ENCODE measurements around the gene KIF11. TPM values are rescaled to one million over a fixed set of nuclear protein-coding genes. Genes with fewer than 3 reads are reported as not detected.

Gene KIF11
- total and polyA plus RNA-seq, 9 of the 15 experiments (the other 6 are each of a cell fraction or from before 2014, with no cell fraction given): 11.3 to 54.4 (median 29.2) TPM

DNA sequence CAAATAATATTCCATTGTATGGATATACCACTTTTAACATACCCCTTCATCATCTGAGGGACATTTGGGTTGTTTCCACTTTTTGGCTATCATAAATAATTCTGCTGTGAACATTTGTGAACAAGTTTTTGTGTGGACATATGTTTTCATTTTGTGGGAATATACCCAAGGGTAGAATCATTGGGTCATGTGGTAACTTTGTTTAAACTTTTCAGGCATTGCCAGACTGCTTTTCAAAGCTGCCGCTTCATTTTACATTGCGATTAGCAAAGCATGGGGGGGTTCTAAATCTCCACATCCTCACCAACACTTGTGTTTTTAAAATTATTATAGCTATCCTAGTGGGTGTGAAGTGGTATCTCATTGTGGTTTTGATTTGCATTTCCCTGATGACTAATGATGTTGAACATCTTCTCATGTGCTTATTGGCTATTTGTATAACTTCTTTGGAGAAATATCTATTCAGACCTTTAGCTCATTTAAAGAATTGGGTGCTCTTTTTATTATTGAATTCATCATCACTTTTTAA is 88.4 kb downstream of the KIF11 start (continued):
- no peak for TF ChIP-seq NFYB (IDR thresholded peaks at IDR 0.05; ENCODE audit: extremely low read depth, insufficient read length)
- TF ChIP-seq, protein P1, sequence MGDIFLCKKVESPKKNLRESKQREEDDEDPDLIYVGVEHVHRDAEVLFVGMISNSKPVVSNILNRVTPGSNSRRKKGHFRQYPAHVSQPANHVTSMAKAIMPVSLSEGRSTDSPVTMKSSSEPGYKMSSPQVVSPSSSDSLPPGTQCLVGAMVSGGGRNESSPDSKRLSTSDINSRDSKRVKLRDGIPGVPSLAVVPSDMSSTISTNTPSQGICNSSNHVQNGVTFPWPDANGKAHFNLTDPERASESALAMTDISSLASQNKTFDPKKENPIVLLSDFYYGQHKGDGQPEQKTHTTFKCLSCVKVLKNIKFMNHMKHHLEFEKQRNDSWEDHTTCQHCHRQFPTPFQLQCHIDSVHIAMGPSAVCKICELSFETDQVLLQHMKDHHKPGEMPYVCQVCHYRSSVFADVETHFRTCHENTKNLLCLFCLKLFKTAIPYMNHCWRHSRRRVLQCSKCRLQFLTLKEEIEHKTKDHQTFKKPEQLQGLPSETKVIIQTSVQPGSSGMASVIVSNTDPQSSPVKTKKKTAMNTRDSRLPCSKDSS (IDR thresholded peaks at IDR 0.05; ENCODE audit: low read depth, partially characterized antibody): no peak
- TF ChIP-seq, protein P2, sequence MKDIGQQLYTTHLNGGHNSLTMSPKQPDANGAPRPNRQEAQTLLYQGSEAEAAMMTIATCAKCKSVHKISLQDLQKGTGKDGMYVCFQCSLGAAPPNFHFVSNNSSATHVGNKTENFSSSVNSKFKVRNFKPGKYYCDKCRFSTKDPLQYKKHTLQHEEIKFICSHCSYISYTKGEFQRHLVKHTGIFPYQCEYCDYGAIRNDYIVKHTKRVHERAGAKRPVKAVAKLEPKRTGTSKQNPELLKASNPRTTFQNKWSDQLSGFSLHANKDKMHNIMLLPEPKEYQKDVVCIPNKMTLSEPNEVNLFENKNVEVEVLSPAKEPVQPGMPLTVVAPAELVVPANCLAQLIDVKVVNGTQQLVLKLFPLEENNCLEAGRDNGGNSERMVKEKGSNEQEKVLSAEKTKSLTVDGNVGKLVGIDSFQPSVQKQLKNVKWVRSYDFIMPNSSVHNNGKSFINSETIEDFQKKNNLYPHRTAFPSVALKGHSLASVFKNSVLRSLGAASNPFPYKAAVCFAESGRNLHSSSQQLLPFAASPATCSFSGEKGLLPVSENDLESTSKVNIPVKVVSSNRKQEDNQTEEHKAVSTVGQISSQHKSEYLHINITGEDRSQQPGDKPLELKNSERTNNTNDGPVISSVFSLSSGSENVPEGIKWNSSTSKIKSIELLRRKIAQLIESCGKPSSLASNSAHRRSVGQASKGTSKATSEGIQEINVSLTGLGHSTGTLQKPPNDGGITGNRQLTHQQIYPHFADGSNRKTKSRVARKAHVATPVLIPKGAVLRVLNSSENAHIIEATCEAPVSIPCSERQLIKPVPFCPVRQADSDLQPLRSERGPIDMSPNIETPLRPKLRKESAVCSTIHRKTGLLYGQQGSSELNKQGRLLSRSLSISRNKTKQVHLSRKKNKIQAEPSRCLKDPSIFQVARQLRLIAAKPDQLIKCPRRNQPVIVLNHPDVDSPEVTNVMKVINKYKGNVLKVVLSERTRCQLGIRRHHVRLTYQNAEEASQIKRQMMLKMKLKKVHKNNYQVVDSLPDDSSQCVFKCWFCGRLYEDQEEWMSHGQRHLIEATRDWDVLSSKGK (CRISPR knock-in tag; IDR thresholded peaks at IDR 0.05): no peak
- no peak for TF ChIP-seq SMC3 (conservative IDR thresholded peaks at IDR 0.05; ENCODE audit: insufficient read depth, low read depth, low read length)
- TF ChIP-seq RBFOX2 (IDR thresholded peaks at IDR 0.05; ENCODE audit: low read depth, low read length): no peak

All from K562 (cell line).